Astrocyte (in vitro differentiated cells and primary cell): ENCODE measurements around the gene MXD1. TPM values are rescaled to one million over a fixed set of nuclear protein-coding genes. Genes with fewer than 3 reads are reported as not detected.

Source experiments
- DNase-seq: peaks from one replicate; pipeline ENCODE4 v3.0.0-alpha.2; 2010; ENCODE audit warnings: low read depth
- FAIRE-seq: peaks from 2 replicates; lab custom pipeline; 2011; peaks lifted over from hg19 to GRCh38; lab: Jason Lieb, UNC
- H2AFZ ChIP-seq: 2 replicates; pipeline ENCODE4 v1.6.0; 2012; ENCODE audit warnings: low read depth, low read length, inconsistent platforms
- H3K27ac ChIP-seq: 2 replicates; pipeline ENCODE4 v1.5.1; 2011; ENCODE audit warnings: low read depth, low read length, inconsistent platforms
- H3K27me3 ChIP-seq: 2 replicates; pipeline ENCODE4 v1.6.0; 2011; ENCODE audit warnings: low read length, inconsistent platforms; ENCODE audit not compliant: insufficient read depth
- H3K36me3 ChIP-seq: 2 replicates; pipeline ENCODE4 v1.5.1; 2011; ENCODE audit warnings: low read length, inconsistent platforms; ENCODE audit not compliant: insufficient read depth
- H3K4me1 ChIP-seq: 2 replicates; pipeline ENCODE4 v1.5.1; 2011; ENCODE audit warnings: low read length, inconsistent platforms; ENCODE audit not compliant: insufficient read depth
- H3K4me2 ChIP-seq: 2 replicates; pipeline ENCODE4 v1.6.0; 2012; ENCODE audit warnings: low read length, inconsistent platforms
- H3K4me3 ChIP-seq: 2 replicates; pipeline ENCODE4 v1.5.1; 2011; ENCODE audit warnings: low read depth, mild to moderate bottlenecking, low read length, inconsistent platforms; ENCODE audit not compliant: insufficient read depth
- H3K79me2 ChIP-seq: 2 replicates; pipeline ENCODE4 v1.6.0; 2012; ENCODE audit warnings: mild to moderate bottlenecking, low read length, inconsistent platforms; ENCODE audit not compliant: insufficient read depth
- H3K9ac ChIP-seq: 2 replicates; pipeline ENCODE4 v1.6.0; 2012; ENCODE audit warnings: mild to moderate bottlenecking, low read length, inconsistent platforms
- H3K9me3 ChIP-seq: 2 replicates; pipeline ENCODE4 v1.5.1; 2012; ENCODE audit warnings: low read depth, mild to moderate bottlenecking, low read length, inconsistent platforms; ENCODE audit not compliant: insufficient read depth
- H4K20me1 ChIP-seq: 2 replicates; pipeline ENCODE4 v1.6.0; 2012; ENCODE audit warnings: low read length, inconsistent platforms; ENCODE audit not compliant: insufficient read depth
- H3K27ac Mint-ChIP-seq: one replicate; pipeline ENCODE4 v1.8.0; 2021; ENCODE audit warnings: mild to moderate bottlenecking, mixed read lengths; ENCODE audit not compliant: unreplicated experiment
- H3K27me3 Mint-ChIP-seq: one replicate; pipeline ENCODE4 v1.8.0; 2021; ENCODE audit warnings: low read depth, mixed read lengths; ENCODE audit not compliant: unreplicated experiment
- H3K36me3 Mint-ChIP-seq: one replicate; pipeline ENCODE4 v1.8.0; 2021; ENCODE audit warnings: low read depth, mixed read lengths; ENCODE audit not compliant: unreplicated experiment
- H3K4me1 Mint-ChIP-seq: one replicate; pipeline ENCODE4 v1.8.0; 2021; ENCODE audit warnings: low read depth, mixed read lengths; ENCODE audit not compliant: unreplicated experiment
- H3K4me3 Mint-ChIP-seq: one replicate; pipeline ENCODE4 v1.8.0; 2021; ENCODE audit warnings: mild to moderate bottlenecking, moderate library complexity, mixed read lengths; ENCODE audit not compliant: unreplicated experiment
- H3K9me3 Mint-ChIP-seq: one replicate; pipeline ENCODE4 v1.8.0; 2021; ENCODE audit warnings: mild to moderate bottlenecking, mixed read lengths; ENCODE audit not compliant: unreplicated experiment
- CTCF ChIP-seq: IDR thresholded peaks from 2 replicates; pipeline ENCODE4 v1.5.1; 2011; ENCODE audit warnings: low read depth, mild to moderate bottlenecking, inconsistent platforms, low read length, moderate library complexity; ENCODE audit not compliant: insufficient read depth
- EZH2 ChIP-seq: IDR thresholded peaks from 2 replicates; pipeline ENCODE4 v1.6.1; 2012; ENCODE audit warnings: mild to moderate bottlenecking, low read length, inconsistent platforms; ENCODE audit not compliant: insufficient read depth
- total RNA-seq: library from RNA; stranded (reverse); gene quantifications from 2 replicates; pipeline ENCODE4 v1.2.1, GENCODE V29; 2021

MXD1 gene
- total RNA-seq, 1 donor from 2014 or later: 29.2 TPM

GRCh38 chr2:69975853-69976462, 61.0 kb downstream of the MXD1 start:
- Histone ChIP-seq H3K36me3 (no peaks in the 10 kb centered on the region), H4K20me1 (no peaks in the 10 kb centered on the region), H3K4me3 (no peak overlapping the region), H3K4me2 (no peak overlapping the region), H3K9ac (no peak overlapping the region), H3K79me2 (no peaks in the 10 kb centered on the region), H3K9me3 (no peaks in the 10 kb centered on the region), H3K4me1 (no peaks in the 10 kb centered on the region), H3K27ac (no peak overlapping the region), H2AFZ (no peak overlapping the region), H3K27me3 (peaks cover 2% of the 10 kb centered on the region)
- H3K27ac Mint-ChIP-seq: no peak overlapping the region
- FAIRE-seq (no peak), DNase-seq (no peak)
- H3K4me1 Mint-ChIP-seq: peaks cover 7% of the 10 kb centered on the region
- H3K4me3 Mint-ChIP-seq: no peak overlapping the region
- peaks cover 2% of the 10 kb centered on the region for H3K9me3 Mint-ChIP-seq
- H3K36me3 Mint-ChIP-seq: peaks cover 2% of the 10 kb centered on the region
- no peak for TF ChIP-seq EZH2
- TF ChIP-seq CTCF: no peak
- H3K27me3 Mint-ChIP-seq: peaks cover 9% of the 10 kb centered on the region

- H3K36me3 Mint-ChIP-seq: peaks cover 2% of the 10 kb centered on the region
- Histone ChIP-seq H3K79me2 (no peaks in the 10 kb centered on the region), H2AFZ (no peak overlapping the region), H3K4me2 (no peak overlapping the region), H3K4me3 (no peak overlapping the region), H3K36me3 (no peaks in the 10 kb centered on the region), H3K9ac (no peak overlapping the region), H3K9me3 (no peaks in the 10 kb centered on the region), H3K4me1 (no peaks in the 10 kb centered on the region), H3K27me3 (peaks cover 2% of the 10 kb centered on the region), H4K20me1 (no peaks in the 10 kb centered on the region), H3K27ac (no peak overlapping the region)
- peaks cover 2% of the 10 kb centered on the region for H3K9me3 Mint-ChIP-seq
- no peak overlapping the region for H3K4me3 Mint-ChIP-seq
- FAIRE-seq (no peak), DNase-seq (no peak)
- no peak overlapping the region for H3K27ac Mint-ChIP-seq
- peaks cover 9% of the 10 kb centered on the region for H3K27me3 Mint-ChIP-seq
- TF ChIP-seq CTCF (no peak), EZH2 (no peak)
- H3K4me1 Mint-ChIP-seq: peaks cover 7% of the 10 kb centered on the region
Observed at GRCh38 chr2:69977186-69977585, 62.3 kb downstream of the MXD1 start.

- Histone ChIP-seq H3K27ac (no peak overlapping the region), H3K9ac (no peak overlapping the region), H4K20me1 (no peaks in the 10 kb centered on the region), H3K9me3 (no peaks in the 10 kb centered on the region), H3K27me3 (peaks cover 2% of the 10 kb centered on the region), H3K79me2 (no peaks in the 10 kb centered on the region), H3K4me2 (no peak overlapping the region), H3K4me1 (no peaks in the 10 kb centered on the region), H3K4me3 (no peak overlapping the region), H3K36me3 (no peaks in the 10 kb centered on the region), H2AFZ (no peak overlapping the region)
- peaks cover 2% of the 10 kb centered on the region for H3K36me3 Mint-ChIP-seq
- DNase-seq (no peak), FAIRE-seq (no peak)
- no peak overlapping the region for H3K27ac Mint-ChIP-seq
- peaks cover 2% of the 10 kb centered on the region for H3K9me3 Mint-ChIP-seq
- peaks cover 3% of the 10 kb centered on the region for H3K4me1 Mint-ChIP-seq
- peaks cover 9% of the 10 kb centered on the region for H3K27me3 Mint-ChIP-seq
- TF ChIP-seq EZH2: no peak
- TF ChIP-seq CTCF: no peak
- H3K4me3 Mint-ChIP-seq: no peak overlapping the region
Observed at GRCh38 chr2:69977906-69978482, 63.1 kb downstream of the MXD1 start.
